GM19452 (cell line): ENCODE measurements around the gene PCDHB11.
"Not testable (repeated sequence)": the region's sequence is repeated elsewhere in the genome, so short reads cannot be mapped to it uniquely, and the experiment has no call there.

Experiments
- ATAC-seq: cut with Tn5 transposase; IDR thresholded peaks from one replicate; pipeline ENCODE4 v1.9.1; 2021; ENCODE audit not compliant: unreplicated experiment

The PCDHB11 gene

GRCh38 chr5:141236516-141237313 is 37.3 kb downstream of the PCDHB11 start:
- ATAC-seq: no peak

DNA sequence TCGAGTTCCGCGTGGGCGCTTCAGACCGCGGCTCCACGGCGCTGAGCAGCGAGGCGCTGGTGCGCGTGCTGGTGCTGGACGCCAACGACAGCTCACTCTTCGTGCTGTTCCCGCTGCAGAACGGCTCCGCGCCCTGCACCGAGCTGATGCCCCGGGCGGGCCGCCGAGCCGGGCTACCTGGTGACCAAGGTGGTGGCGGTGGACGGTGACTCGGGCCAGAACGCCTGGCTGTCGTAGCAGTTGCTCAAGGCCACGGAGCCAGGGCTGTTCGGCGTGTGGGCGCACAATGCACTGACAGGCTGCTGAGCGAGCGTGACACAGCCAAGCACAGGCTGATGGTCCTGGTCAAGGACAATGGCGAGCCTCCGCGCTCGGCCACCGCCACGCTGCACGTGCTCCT is 42.1 kb downstream of the PCDHB11 start:
- ATAC-seq: no peak

- no peak for ATAC-seq
Observed at GRCh38 chr5:141245250-141245717, 45.9 kb downstream of the PCDHB11 start, which contains the start of gene PCDHB15. Gene PCDHB15 (plus strand): TSS chr5:141245395. CDS start chr5:141245579, 184 bp downstream.

GRCh38 chr5:141246971-141247370 is 47.5 kb downstream of the PCDHB11 start:
- not testable (repeated sequence) for ATAC-seq

- ATAC-seq: not testable (repeated sequence)
Observed at GRCh38 chr5:141247434-141247833, 48.0 kb downstream of the PCDHB11 start.

- no peak for ATAC-seq
Observed at GRCh38 chr5:141250576-141250975, 51.1 kb downstream of the PCDHB11 start.
